Femur (tissue), 1 donor: ENCODE data around the gene MTHFS.
"Not testable (repeated sequence)": the region's sequence is repeated elsewhere in the genome, so short reads cannot be mapped to it uniquely, and the experiment has no call there.

Experiments
- DNase-seq: peaks from one replicate; pipeline ENCODE4 v3.0.0-alpha.2; 2017

MTHFS gene

DNA sequence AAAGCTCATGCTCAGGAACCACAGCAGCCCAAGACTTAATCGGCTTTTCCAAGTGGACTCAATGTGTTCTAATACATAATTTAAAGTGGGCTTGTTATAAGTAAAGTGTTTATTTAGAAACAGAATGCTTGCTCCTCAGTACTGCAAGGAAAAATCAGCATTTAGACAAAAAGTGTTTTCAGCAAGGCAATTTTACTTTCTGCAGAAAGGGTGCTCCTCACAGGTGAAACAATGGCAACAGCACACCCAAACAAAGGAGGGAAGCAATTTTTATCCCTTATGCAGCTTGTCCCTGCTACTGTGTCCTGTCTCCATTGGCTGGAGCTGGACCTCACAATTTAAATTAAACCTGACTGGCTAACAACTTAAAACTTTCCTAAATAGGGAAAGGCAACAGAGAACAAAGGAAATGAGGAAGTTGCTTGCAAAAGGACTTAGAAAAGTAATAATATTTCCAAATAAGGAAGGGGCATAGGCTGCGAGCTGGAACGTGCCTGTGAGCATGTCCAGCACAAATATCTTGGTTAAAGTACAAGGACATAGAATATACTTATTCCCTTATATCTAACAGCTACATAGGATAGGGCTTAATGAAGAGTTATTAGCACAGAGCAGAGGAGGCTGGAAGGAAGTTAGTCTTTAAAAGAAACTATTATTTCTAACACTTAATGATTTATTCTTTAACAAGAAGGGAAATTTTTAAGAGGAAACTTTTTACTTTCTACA is 19.1 kb upstream of the MTHFS start:
- DNase-seq = not testable (repeated sequence)

DNA sequence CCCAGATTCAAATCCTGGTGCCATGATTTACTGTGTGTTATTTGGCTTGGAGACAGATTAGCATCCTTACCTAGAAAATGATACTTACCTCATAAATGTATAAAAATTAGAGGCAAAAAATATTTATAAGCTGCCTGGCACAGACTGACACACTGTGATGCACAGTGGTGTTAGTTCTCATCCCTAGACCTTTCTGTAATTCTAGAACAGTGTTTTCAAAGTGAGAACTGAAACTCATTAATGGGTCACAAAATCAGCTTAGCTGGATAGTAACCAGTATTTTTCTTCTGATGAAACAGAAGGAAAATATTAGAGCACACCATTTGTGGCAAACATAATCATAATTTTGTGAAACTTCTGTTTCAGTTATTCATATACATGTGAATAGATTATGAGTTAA is 17.9 kb upstream of the MTHFS start:
- no peak for DNase-seq

DNA sequence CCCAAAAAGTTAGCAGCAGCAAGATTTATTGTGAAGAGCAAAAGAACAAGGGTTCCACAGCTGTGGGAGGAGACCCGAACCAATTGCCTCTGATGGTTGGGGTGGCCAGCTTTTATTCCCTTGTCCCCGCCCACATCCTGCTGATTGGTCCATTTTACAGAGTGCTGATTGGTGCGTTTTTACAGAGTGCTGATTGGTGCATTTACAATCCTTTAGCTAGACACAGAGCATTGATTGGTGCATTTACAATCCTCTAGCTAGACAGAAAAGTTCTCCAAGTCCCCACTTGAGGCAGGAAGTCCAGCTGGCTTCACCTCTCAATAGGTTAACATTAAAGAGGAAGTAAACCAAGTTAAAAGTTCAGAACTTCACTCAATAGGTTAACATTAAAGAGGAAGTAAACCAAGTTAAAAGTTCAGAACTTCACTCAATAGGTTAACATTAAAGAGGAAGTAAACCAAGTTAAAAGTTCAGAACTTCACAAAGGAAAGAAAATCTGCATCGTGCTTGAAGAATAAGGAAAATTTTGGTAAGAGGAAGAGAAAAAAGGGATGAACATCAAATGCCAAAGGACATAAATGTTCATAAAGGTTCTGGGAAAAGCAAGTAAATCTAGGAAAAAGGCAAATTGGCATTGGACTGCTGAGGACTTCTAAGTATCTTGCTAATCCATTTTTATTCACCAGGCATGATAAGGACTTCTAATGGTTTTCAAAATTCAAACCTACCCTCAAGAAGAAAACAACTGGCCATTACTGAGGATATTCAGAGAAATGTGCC is 12.9 kb upstream of the MTHFS start:
- DNase-seq = not testable (repeated sequence)

DNA sequence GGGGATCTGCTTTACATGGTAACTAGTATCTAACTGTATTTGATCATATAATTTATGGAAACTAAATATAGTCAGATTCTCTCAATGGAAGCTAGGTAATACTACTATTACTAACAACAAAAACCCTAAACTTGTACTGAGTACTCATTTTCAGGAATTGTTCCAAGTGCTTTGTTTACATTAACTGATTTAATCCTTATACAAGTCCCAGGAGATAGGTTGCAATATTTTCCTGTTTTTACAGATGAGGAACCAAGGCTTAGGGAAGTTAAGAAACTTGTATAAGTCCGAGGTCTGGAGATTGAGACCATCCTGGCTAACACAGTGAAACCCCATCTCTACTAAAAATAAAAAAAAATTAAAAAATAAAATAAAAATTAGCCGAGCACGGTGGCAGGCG is 7.5 kb upstream of the MTHFS start:
- no peak for DNase-seq

DNA sequence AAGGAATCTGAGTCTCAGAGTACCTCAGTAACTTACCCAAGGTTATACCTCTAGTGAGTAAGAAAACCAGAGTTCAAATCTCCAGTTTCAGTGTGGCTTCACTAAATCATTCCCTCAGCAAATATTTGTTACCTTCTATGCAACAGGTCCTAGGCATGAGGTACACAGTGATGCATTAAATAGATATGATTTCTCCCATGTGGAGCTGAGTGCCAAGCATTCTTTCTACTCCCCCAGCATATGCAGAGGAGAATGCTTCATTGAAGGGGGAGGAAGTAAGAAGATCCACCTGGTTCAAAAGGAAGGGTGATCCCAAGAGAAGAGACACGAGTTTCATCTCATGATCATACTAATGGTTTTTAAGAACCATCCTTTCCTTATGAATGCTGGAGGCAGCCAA is 6.8 kb upstream of the MTHFS start:
- no peak for DNase-seq

DNA sequence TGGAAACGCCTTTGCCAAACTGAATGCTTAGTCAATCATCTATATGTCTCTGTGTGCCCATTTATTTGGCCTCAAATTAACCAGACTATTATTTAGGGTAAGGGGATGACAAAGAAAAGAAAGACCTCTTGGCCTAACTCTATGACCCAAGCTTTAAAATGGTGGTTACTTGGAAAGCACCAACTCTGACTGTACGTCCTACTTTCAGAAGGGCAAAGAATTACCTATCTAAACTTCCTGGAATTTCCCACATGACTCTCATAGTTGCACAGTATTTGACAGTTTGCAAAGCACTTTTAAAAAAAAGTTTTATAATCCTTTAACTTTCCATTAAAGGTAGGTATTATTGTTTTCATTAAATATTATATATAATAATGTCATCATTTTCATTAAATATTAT is 6.3 kb upstream of the MTHFS start:
- no peak for DNase-seq

DNA sequence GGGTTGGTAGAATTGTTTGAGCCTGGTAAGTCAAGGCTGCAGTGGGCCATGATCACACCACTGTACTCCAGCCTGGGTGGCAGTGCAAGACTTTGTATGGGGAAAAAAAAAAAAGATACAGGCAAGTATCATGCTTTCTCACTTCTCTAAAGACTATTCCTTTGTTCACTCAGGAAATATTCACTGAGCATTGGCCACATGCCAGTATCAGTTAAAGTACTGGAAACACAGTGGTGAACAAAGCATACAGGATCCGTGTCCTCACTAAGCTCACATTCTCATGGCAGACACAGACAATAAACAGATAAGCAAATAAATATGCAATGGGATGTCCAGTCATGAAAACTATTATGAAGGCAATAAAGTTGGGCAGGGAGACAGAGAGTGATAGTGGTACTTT is 5.1 kb upstream of the MTHFS start:
- no peak for DNase-seq

DNA sequence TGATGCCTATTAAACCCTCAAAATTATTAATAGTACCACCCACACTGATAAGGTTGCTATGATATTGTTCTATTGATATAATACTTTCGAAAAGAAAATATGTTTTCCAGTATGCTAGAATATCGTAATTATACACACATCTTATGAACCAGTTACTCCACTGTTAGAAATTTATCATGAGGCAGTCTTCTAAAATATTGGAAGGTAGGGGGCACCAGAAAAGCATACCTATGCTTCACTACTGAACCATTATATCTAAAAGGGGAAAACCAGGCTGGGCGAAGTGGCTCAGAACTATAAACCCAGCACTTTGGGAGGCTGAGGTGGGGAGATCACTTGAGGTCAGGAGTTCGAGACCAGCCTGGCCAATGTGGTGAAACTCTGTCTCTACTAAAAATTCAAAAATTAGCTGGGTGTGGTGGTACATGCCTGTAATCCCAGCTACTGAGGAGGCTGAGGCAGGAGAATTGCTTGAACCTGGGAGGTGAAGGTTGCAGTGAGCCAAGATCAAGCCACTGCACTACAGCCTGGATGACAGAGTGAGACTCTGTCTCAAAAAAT is 4.1 kb upstream of the MTHFS start:
- not testable (repeated sequence) for DNase-seq

DNA sequence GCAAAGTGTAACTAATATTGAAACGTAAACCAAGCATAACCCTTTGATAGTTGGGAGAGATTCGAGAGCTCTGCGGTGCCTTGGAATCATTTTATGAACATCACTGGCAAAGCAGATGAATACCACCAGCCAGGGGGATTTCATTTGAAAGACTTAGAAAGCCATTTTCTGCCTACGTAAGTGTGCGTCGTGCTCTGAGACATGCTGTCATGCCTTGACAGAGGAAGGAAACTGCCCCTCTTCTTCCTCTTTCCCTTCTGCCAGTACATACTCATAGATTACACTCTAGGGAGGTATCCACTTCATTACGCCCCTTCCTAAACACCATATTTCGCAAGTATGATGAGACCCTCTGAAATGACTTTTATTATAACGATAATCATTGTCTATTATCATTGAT is 3.3 kb upstream of the MTHFS start:
- DNase-seq = no peak

DNA sequence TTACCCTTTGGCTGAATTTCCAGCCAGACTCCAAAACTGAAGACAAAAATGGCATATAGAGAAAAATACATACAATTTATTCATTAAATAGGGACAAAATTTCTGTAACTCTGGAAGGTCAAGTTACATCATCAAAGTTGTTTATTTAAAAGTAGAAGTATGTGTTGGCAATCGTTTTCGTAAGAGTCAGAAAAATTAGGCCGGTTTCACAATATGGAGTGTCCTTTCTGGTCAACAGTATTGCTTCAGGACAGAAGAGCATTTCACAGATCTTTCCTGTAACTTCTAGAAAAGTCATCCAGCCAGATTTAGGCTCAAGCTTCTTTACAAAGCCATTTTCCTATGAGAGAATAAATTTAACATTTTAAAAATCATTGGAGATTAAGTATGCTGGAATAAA is 2.0 kb upstream of the MTHFS start:
- DNase-seq = not testable (repeated sequence)

DNA sequence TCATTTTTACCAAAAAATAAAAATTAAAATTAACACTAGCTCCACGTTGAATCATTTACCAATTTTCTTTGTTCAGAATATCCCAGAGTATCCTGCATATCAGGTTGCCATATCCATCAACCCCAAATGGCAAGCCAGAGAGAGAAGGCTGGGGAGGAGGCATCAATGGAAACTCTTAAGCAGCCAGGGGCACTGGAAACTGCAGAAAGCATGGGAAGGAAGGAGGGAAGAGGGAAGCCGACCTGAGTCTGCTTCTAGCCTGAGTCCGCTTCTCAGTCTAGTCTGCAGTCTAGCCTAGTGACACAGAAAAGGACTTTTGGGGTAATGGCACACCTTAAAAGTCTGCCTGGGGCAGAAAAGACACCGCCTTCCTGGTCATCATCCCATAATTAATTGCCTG is 1.6 kb upstream of the MTHFS start:
- DNase-seq = no peak

DNA sequence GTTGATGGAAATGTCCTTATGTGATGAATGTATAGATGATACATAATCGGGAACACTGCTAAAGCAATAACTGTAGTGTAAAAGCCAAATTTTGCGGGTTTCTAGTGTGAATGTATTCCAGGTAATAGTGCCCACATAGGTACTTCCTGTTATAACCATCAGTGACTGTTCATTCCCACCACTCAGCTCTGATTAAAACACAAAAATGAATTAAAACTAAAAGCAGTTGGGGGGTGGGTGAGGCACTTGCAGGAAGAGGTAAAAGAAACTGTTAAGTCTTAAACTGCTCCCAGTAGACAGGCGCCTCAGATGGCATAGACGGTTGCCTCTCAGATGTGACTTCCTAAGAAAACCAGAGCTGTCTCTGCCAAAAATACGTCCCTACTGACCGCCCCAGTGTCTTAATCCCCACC is 893 bp upstream of the MTHFS start:
- no peak for DNase-seq

DNA sequence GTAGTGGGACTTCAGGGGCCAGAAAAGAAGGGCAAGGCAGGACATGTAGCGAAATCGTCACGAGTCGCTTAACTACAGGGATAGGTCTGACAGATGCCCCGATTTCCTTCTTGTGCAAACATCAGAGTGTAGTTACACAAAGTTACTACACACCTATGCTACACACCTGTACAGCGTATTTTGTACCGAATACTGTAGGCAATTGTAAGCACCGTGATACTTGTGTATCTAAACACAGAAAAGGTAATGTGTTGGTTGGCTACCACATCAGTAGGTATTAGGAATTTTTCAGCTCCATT is 515 bp upstream of the MTHFS start:
- no peak for DNase-seq

DNA sequence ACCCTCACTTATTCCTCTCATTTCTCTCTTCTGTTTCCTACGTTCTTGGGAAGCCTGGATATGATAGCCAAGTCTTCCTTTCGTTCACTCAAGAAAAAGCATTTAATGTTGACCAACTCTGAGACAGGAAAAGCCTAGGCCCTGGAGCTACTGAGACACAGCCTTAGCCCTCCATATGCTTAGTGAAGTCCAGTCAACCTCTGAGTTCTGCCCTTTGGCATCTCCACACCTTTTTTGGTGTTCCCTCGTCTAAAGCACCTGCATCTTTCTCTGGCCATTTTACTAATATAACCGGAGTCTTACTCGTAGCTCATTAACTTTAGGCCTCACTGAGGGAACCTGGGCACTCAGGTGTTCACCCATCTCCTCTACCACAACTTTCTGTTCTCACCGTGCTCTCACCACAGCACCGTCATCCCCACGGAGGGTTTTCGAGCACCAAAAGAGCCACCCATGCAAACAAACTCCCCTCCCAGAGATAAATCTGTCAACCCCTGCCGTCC is 632 bp downstream of the MTHFS start:
- no peak for DNase-seq

DNA sequence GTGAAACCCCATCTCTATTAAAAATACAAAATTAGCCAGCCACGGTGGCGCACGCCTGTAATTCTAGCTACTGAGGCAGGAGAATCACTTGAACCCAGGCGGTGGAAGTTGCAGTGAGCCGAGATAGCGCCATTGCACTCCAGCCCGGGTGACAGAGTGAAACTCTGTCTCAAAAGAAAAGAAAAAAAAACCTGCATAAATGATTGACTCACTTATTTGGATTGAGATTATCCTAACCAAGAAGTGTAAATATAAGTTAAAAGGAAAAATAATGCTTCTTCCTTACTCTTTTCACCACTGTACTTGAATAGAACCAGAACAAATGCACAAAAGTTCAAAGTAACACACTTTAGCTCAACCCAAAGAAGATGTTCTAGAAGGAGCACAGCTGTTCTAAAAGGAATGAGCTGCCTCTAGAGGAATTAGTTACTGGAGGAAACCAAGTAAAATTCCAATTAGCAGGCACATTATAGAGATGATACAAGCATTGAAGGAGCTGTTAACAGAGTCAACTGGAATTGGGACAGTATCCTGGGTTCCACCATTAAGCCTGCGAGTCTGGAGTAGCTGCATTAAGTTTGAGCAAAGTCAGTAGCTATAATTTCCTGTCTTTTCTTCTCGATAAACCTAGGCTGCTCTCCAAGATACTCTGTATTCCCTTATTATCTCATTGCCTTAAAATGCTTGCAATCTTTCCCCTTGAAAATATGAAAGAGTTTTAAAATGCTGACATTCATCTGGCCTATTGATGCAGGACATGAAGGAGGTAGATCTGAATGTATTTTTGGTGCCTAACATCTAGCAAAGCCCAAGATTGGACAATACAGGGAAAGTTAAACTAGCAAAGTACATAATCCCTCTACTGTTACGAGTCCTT is 9.5 kb downstream of the MTHFS start:
- no peak for DNase-seq

DNA sequence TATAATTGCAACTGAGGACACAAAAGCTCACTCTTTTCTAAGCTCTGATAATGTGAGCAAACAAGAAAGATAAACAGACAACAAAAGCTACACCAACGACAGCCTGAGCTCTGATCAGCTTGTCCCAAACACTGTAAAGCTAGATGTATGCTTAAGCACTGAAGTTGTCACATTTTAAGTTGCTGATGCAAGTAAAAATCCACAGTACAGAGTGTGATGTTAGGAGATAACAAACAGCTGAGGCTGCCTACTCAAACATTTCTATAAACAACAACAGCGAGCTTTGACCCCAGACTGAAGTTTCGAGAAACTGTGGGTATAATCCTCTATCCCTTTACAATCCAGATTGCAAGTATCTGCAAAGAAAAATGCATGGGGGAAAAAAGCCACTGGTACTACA is 10.7 kb downstream of the MTHFS start:
- no peak for DNase-seq

DNA sequence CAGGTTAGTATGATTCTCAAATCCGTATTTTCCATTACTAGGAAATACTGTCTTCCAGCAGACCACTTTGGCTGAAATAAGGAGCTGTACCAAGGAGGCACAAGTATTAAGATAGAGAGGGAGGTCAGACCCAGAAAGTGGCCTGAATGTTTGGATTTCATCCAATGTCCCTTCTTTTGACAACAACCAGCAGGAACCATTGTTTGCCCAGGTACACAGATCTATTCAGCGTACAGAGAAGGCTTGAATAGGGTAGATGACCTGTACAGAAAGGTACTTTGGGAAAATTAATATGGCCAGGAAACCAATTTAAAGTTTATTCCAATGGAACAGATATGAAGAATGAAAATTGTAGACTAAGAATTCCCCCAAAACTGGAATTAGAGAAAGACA is 12.6 kb downstream of the MTHFS start:
- no peak for DNase-seq

DNA sequence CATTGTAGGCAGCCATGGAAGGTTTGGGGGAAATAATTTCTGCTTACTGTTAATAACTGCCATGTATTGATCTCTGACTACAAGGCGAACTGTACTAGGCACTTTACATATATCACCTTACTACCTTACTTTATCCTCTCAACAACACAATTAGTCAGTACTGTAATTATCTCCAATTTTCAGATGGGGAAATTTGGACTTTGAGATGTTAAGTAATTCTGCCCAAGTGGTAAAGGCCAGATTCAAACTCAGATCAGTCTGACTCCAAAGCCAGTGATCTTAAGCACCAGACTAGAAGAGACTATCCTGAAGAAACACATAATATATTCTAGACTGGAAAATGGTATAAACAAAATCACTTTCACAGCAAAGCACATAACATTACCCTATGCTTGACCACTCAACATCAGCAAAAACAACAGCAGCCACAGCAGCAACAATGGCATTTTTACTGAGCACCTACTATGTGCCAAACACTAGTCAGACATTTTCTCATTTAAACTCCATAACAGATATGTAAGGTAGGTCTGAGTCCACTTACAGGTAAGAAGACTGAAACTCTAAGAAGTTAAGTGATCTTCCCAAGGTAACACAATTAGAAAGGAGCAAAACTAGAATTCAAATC is 13.1 kb downstream of the MTHFS start:
- no peak for DNase-seq

DNA sequence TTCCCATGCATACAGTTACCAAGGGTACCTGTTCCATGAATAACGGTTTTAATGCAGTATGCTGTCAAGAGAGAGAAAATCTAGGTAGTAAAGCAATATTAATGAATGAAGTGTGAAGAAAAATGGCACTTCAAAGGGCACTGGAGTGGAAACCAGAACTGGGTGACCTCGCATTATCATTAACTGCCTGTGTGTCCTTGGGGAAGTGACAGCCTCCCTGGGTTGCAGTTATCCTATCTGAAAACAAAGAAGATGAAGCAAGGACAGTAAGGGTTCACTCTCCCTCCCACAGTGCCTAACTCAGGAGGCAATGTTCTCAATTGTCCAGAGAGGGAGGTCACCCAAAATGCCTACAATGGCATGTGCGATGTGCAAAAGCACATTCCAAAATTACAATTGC is 15.1 kb downstream of the MTHFS start:
- DNase-seq = no peak

DNA sequence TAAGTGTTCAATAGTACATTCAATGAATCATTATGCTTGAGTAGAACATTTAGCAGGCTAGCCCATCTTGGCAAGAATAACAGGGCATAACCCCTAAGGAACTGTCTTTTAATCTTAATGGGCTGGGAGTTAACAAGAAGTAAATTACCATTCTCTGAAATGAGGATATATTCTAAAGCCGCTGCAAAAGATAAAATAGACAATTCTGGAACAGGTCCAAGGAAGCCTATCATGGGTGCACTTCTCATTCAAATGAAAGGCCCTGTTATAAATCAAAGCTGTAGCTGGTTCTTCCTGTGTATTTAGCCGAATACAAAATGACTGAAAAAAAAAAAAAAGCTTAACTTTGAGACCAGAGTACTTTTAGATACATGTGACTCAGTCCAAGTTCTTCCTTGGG is 15.6 kb downstream of the MTHFS start:
- no peak for DNase-seq

DNA sequence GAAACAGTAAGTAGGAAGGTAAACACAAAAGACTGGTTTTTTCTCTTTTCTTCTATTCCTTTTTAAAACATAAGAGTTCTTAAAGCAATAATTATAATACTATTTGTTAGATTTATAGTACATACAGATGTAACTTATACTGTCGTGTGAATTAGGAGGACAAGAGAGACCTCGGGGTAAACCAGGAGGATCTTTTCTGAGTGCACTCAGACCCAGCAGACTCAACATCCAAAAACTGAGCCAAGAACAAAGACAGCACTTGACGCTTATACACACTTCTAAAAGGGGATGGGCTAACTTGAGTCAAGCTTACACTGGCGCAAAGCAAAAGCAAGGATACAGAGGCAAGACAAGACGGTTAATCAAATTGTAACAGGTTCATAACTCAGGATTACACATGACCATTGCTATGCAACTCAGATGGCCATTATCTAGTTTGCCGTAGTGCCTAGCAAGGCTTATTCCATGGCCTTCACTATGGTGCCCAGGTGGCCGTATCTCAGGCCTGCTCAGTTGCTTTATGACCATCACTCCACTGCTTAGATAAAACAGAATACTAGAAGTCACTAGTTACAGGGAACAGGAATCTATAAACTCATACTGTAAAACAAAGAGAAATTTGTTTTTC is 18.6 kb downstream of the MTHFS start:
- DNase-seq = no peak

DNA sequence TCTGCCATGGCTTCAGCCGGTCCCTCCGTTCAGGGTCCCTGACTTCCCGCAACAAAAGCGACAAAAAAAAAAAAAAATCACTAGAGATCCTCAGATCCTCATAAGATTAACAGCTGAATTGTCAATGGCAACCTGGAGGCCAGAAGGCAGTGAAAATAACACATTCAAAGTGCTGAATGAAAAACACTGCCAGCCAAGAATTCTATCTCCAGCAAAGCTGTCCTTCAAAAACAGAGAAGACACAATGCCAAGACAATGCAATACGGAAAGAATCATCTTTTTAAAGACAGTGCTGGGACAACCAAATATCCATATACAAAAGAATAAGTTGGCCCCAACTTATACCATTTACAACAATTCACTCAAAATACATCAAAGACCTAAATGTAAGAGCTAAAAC is 21.6 kb downstream of the MTHFS start:
- DNase-seq = no peak
